ENCODE data around the gene ARL5A. TPM values are rescaled to one million over a fixed set of nuclear protein-coding genes. Genes with fewer than 3 reads are reported as not detected.

ARL5A gene
- total and polyA plus RNA-seq, 2 donors (not counting 3 experiments of a cell fraction or from before 2014, with no cell fraction given), result 25.8 to 73.2 TPM

- no peaks in the 10 kb centered on the region for H3K9me3 ChIP-seq (replicated peaks; ENCODE audit: control insufficient read depth, insufficient read depth, low read length)
- no peak overlapping the region for H3K4me3 ChIP-seq (replicated peaks in 1 of 3; ENCODE audit: insufficient read depth in 1 of 3, low read depth in 1 of 3, low read length in 3 of 3)
- H3K36me3 ChIP-seq (ENCODE audit: control insufficient read depth in 2 of 2, extremely low read depth in 1 of 2, insufficient read depth in 2 of 2, low read length in 2 of 2), result no peaks in the 10 kb centered on the region
- intact Hi-C loops (cut with micrococcal nuclease), result no loop called here
- H3K9me1 ChIP-seq (replicated peaks; ENCODE audit: control insufficient read depth, extremely low read depth, insufficient read depth, low read length), result no peaks in the 10 kb centered on the region
- no peak overlapping the region for H2AFZ ChIP-seq (ENCODE audit: low read depth, low read length)
- H3K27ac ChIP-seq (ENCODE audit: insufficient read depth, low read depth, low read length), result no peak overlapping the region
- TF ChIP-seq JUN (IDR thresholded peaks at IDR 0.05; ENCODE audit: borderline replicate concordance, insufficient read depth, insufficient read length, low read depth) (no peak), POLR2A (IDR thresholded peaks at IDR 0.05; ENCODE audit: low read depth, low read length) (no peak), MYC (IDR thresholded peaks at IDR 0.05; ENCODE audit: low read depth, low read length) (no peak), EZH2 (IDR thresholded peaks at IDR 0.05; ENCODE audit: borderline replicate concordance, low read depth, low read length, severe bottlenecking) (no peak), MAX (IDR thresholded peaks at IDR 0.05; ENCODE audit: insufficient read depth, insufficient read length) (no peak), CTCF (IDR thresholded peaks at IDR 0.05; ENCODE audit: extremely low read depth in 1 of 2, insufficient read depth in 1 of 2, low read depth in 1 of 2, low read length in 2 of 2) (no peak), FOS (IDR thresholded peaks at IDR 0.05; ENCODE audit: borderline replicate concordance, insufficient read depth, low read length) (no peak), GATA2 (IDR thresholded peaks at IDR 0.05; ENCODE audit: insufficient read depth, insufficient read length, low read depth, low read length) (no peak), POLR2AphosphoS5 (IDR thresholded peaks at IDR 0.05; ENCODE audit: insufficient read depth, low read depth, low read length) (no peak)
- ChIA-PET CTCF (interaction anchor here (0.8 kb wide), 1 partner anchor 26 kb away, joined by 3 read pairs; no protein-coding TSS in a partner anchor), POLR2A (no interaction called here)
- peaks cover 3% of the 10 kb centered on the region for H3K4me1 ChIP-seq (ENCODE audit: control insufficient read depth, extremely low read depth, insufficient read depth, low read length)
- FAIRE-seq, result no peak
- no peak overlapping the region for H3K4me2 ChIP-seq (ENCODE audit: insufficient read depth, low read length)
- no peaks in the 10 kb centered on the region for H3K27me3 ChIP-seq (ENCODE audit: control insufficient read depth in 2 of 2, insufficient read depth in 2 of 2, low read length in 2 of 2)
- no peak overlapping the region for H3K9ac ChIP-seq (replicated peaks; ENCODE audit: extremely low read depth, insufficient read depth, low read length)
- peak; percentile 85 for DNase-seq (ENCODE audit: low read depth, low spot score)
- no peaks in the 10 kb centered on the region for H3K79me2 ChIP-seq (ENCODE audit: control insufficient read depth, insufficient read depth, low read length)
- no TSS peak for BruUV-seq (replicated peaks)
- dilution Hi-C loops (cut with MboI; ENCODE audit: extremely low pct_ligation_motif_present, low sequenced_read_pairs), result no loop called here
- H4K20me1 ChIP-seq (replicated peaks; ENCODE audit: control insufficient read depth, extremely low read depth, insufficient read depth, low read length), result no peaks in the 10 kb centered on the region
These were observed 25.0 kb upstream of the ARL5A start for GRCh38 chr2:151853070-151853758.
